ENCODE measurements around the gene HIKESHI.

Gene HIKESHI

DNA sequence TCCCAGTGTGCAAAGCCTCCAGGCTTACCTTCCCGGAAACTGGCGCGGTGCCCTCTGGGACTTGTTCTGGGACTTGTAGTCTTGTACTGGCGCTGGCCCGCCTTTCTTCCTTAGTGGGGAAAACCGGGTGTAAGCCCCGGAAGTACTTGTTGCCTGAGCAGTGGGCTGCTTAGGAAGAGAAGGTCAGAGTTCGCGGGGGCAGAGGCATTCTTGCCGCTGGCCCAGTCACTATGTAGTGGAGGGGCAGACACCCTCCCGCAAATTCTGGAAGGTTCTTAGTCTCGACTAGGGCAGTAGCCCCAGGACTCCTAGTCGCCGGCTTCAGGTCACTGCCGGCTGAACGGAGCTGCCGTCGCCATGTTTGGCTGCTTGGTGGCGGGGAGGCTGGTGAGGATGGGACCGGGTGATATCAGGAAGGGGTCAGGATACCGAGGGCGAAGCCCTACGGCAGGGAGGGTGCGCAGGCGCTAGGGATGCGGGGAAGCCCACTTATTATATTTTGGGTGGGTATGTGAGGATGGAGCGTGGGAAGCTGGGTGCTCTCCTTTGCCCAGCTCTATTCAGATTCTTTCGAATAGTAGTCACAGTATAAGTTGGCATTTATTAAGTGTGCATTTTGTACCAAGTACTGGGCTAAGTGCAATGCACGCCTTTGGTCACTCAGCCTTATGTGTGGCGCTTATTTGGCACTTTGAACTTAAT, at the start of gene HIKESHI:
TSS of gene HIKESHI (plus strand) at position 149 of the 702 bp plus-strand sequence. CDS start at position 358, 209 bp downstream.
- Histone ChIP-seq H3K4me3 (ENCODE audit: low read length in 2 of 2) (peak within 1 kb of the TSS; percentile 97 to 99), H3K9ac (ENCODE audit: low read depth in 1 of 2, low read length in 2 of 2) (peak within 1 kb of the TSS; percentile 87 to 94), H3K27me3 (ENCODE audit: control insufficient read depth in 2 of 2, insufficient read depth in 2 of 2, low read length in 2 of 2) (no peaks in the 10 kb centered on the region), H3K27ac (ENCODE audit: low read depth in 2 of 2, low read length in 2 of 2) (peak within 1 kb of the TSS; percentile 72 to 83), H3K4me1 (ENCODE audit: control insufficient read depth in 2 of 2, insufficient read depth in 2 of 2, low read length in 2 of 2) (peaks cover 5 to 6% of the 10 kb centered on the region in 2 donors), H3K36me3 (ENCODE audit: control insufficient read depth in 2 of 2, insufficient read depth in 2 of 2, low read length in 2 of 2) (no peaks in the 10 kb centered on the region), H3K9me3 (ENCODE audit: control insufficient read depth in 2 of 2, low read length in 2 of 2) (no peaks in the 10 kb centered on the region)

DNA sequence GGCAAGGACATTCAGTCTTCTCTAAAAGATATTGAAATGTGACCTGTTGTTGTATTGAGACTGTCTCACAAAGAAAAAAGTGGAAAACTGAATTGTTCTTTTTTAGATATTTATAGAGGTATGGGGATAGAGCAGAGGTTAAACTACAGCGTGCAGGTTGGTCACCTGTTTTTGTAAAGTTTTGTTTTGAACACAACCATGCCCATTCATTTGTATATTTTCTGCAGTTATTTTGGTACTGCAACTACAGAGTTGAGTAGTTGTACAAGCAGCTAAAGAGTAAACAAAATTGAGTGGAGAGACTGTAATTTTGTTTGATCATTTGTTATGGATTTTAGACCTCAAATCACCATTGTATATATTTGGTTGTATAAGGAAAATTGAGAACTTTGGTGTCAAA, 46.1 kb upstream of the HIKESHI start:
- Histone ChIP-seq H3K9me3 (ENCODE audit: control insufficient read depth in 2 of 2, low read length in 2 of 2) (no peaks in the 10 kb centered on the region), H3K4me3 (ENCODE audit: low read length in 2 of 2) (no peak overlapping the region), H3K4me1 (ENCODE audit: control insufficient read depth in 2 of 2, insufficient read depth in 2 of 2, low read length in 2 of 2) (peaks cover 0 to 3% of the 10 kb centered on the region in 2 donors), H3K27me3 (ENCODE audit: control insufficient read depth in 2 of 2, insufficient read depth in 2 of 2, low read length in 2 of 2) (no peaks in the 10 kb centered on the region), H3K27ac (ENCODE audit: low read depth in 2 of 2, low read length in 2 of 2) (no peak overlapping the region), H3K36me3 (ENCODE audit: control insufficient read depth in 2 of 2, insufficient read depth in 2 of 2, low read length in 2 of 2) (peaks cover 11% of the 10 kb centered on the region in 2 donors), H3K9ac (ENCODE audit: low read depth in 1 of 2, low read length in 2 of 2) (no peak overlapping the region)

- H3K4me1 ChIP-seq (ENCODE audit: control insufficient read depth in 2 of 2, insufficient read depth in 2 of 2, low read length in 2 of 2) = peaks cover 0 to 3% of the 10 kb centered on the region in 2 donors
- H3K27ac ChIP-seq (ENCODE audit: low read depth in 2 of 2, low read length in 2 of 2) = no peak overlapping the region
- no peaks in the 10 kb centered on the region for H3K27me3 ChIP-seq (ENCODE audit: control insufficient read depth in 2 of 2, insufficient read depth in 2 of 2, low read length in 2 of 2)
- H3K9me3 ChIP-seq (ENCODE audit: control insufficient read depth in 2 of 2, low read length in 2 of 2) = no peaks in the 10 kb centered on the region
- H3K4me3 ChIP-seq (ENCODE audit: low read length in 2 of 2) = no peak overlapping the region
- peaks cover 12 to 15% of the 10 kb centered on the region in 2 donors for H3K36me3 ChIP-seq (ENCODE audit: control insufficient read depth in 2 of 2, insufficient read depth in 2 of 2, low read length in 2 of 2)
- no peak overlapping the region for H3K9ac ChIP-seq (ENCODE audit: low read depth in 1 of 2, low read length in 2 of 2)
Measured at GRCh38 chr11:86256608-86257007, 45.4 kb upstream of the HIKESHI start.

DNA sequence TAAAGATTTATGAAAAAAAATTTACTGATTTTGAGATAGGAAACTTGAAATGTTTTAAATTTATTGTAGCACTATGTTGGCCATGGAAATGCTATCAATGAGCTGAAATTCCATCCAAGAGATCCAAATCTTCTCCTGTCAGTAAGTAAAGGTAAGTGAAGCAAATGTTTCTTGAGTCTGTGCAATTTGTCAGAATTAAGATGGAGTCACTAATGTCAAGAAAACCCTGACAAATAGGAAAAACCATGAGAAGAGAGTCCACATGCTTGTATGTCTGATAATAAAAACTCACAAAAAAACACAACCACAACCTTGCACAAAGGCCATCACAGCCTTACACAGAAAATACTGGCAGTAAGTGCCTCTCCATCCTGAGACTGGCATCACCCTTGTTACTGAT, 44.6 kb upstream of the HIKESHI start:
- no peaks in the 10 kb centered on the region for H3K9me3 ChIP-seq (ENCODE audit: control insufficient read depth in 2 of 2, low read length in 2 of 2)
- no peaks in the 10 kb centered on the region for H3K27me3 ChIP-seq (ENCODE audit: control insufficient read depth in 2 of 2, insufficient read depth in 2 of 2, low read length in 2 of 2)
- H3K9ac ChIP-seq (ENCODE audit: low read depth in 1 of 2, low read length in 2 of 2) = no peak overlapping the region
- no peak overlapping the region for H3K27ac ChIP-seq (ENCODE audit: low read depth in 2 of 2, low read length in 2 of 2)
- no peak overlapping the region for H3K4me3 ChIP-seq (ENCODE audit: low read length in 2 of 2)
- peaks cover 0 to 3% of the 10 kb centered on the region in 2 donors for H3K4me1 ChIP-seq (ENCODE audit: control insufficient read depth in 2 of 2, insufficient read depth in 2 of 2, low read length in 2 of 2)
- peaks cover 14 to 23% of the 10 kb centered on the region in 2 donors for H3K36me3 ChIP-seq (ENCODE audit: control insufficient read depth in 2 of 2, insufficient read depth in 2 of 2, low read length in 2 of 2)

GRCh38 chr11:86259730-86260129, 42.3 kb upstream of the HIKESHI start:
- no peaks in the 10 kb centered on the region for H3K27me3 ChIP-seq (ENCODE audit: control insufficient read depth in 2 of 2, insufficient read depth in 2 of 2, low read length in 2 of 2)
- no peaks in the 10 kb centered on the region for H3K4me1 ChIP-seq (ENCODE audit: control insufficient read depth in 2 of 2, insufficient read depth in 2 of 2, low read length in 2 of 2)
- no peak overlapping the region for H3K27ac ChIP-seq (ENCODE audit: low read depth in 2 of 2, low read length in 2 of 2)
- H3K9me3 ChIP-seq (ENCODE audit: control insufficient read depth in 2 of 2, low read length in 2 of 2) = no peaks in the 10 kb centered on the region
- peaks cover 20 to 21% of the 10 kb centered on the region in 2 donors for H3K36me3 ChIP-seq (ENCODE audit: control insufficient read depth in 2 of 2, insufficient read depth in 2 of 2, low read length in 2 of 2)
- no peak overlapping the region for H3K4me3 ChIP-seq (ENCODE audit: low read length in 2 of 2)
- H3K9ac ChIP-seq (ENCODE audit: low read depth in 1 of 2, low read length in 2 of 2) = no peak overlapping the region

- Histone ChIP-seq H3K9me3 (ENCODE audit: control insufficient read depth in 2 of 2, low read length in 2 of 2) (no peaks in the 10 kb centered on the region), H3K36me3 (ENCODE audit: control insufficient read depth in 2 of 2, insufficient read depth in 2 of 2, low read length in 2 of 2) (peaks cover 24 to 28% of the 10 kb centered on the region in 2 donors), H3K9ac (ENCODE audit: low read depth in 1 of 2, low read length in 2 of 2) (no peak overlapping the region), H3K27me3 (ENCODE audit: control insufficient read depth in 2 of 2, insufficient read depth in 2 of 2, low read length in 2 of 2) (no peaks in the 10 kb centered on the region), H3K4me1 (ENCODE audit: control insufficient read depth in 2 of 2, insufficient read depth in 2 of 2, low read length in 2 of 2) (no peaks in the 10 kb centered on the region), H3K4me3 (ENCODE audit: low read length in 2 of 2) (no peak overlapping the region), H3K27ac (ENCODE audit: low read depth in 2 of 2, low read length in 2 of 2) (no peak overlapping the region)
Measured at GRCh38 chr11:86261328-86261727, 40.7 kb upstream of the HIKESHI start.

GRCh38 chr11:86262387-86262786, 39.7 kb upstream of the HIKESHI start:
- peaks cover 20 to 26% of the 10 kb centered on the region in 2 donors for H3K36me3 ChIP-seq (ENCODE audit: control insufficient read depth in 2 of 2, insufficient read depth in 2 of 2, low read length in 2 of 2)
- H3K9ac ChIP-seq (ENCODE audit: low read depth in 1 of 2, low read length in 2 of 2) = no peak overlapping the region
- no peak overlapping the region for H3K4me3 ChIP-seq (ENCODE audit: low read length in 2 of 2)
- no peaks in the 10 kb centered on the region for H3K9me3 ChIP-seq (ENCODE audit: control insufficient read depth in 2 of 2, low read length in 2 of 2)
- no peaks in the 10 kb centered on the region for H3K4me1 ChIP-seq (ENCODE audit: control insufficient read depth in 2 of 2, insufficient read depth in 2 of 2, low read length in 2 of 2)
- no peak overlapping the region for H3K27ac ChIP-seq (ENCODE audit: low read depth in 2 of 2, low read length in 2 of 2)
- no peaks in the 10 kb centered on the region for H3K27me3 ChIP-seq (ENCODE audit: control insufficient read depth in 2 of 2, insufficient read depth in 2 of 2, low read length in 2 of 2)

GRCh38 chr11:86264649-86265048, 37.4 kb upstream of the HIKESHI start:
- no peaks in the 10 kb centered on the region for H3K27me3 ChIP-seq (ENCODE audit: control insufficient read depth in 2 of 2, insufficient read depth in 2 of 2, low read length in 2 of 2)
- H3K4me1 ChIP-seq (ENCODE audit: control insufficient read depth in 2 of 2, insufficient read depth in 2 of 2, low read length in 2 of 2) = no peaks in the 10 kb centered on the region
- H3K27ac ChIP-seq (ENCODE audit: low read depth in 2 of 2, low read length in 2 of 2) = no peak overlapping the region
- H3K36me3 ChIP-seq (ENCODE audit: control insufficient read depth in 2 of 2, insufficient read depth in 2 of 2, low read length in 2 of 2) = peaks cover 21 to 25% of the 10 kb centered on the region in 2 donors
- H3K9ac ChIP-seq (ENCODE audit: low read depth in 1 of 2, low read length in 2 of 2) = no peak overlapping the region
- H3K9me3 ChIP-seq (ENCODE audit: control insufficient read depth in 2 of 2, low read length in 2 of 2) = no peaks in the 10 kb centered on the region
- H3K4me3 ChIP-seq (ENCODE audit: low read length in 2 of 2) = no peak overlapping the region

DNA sequence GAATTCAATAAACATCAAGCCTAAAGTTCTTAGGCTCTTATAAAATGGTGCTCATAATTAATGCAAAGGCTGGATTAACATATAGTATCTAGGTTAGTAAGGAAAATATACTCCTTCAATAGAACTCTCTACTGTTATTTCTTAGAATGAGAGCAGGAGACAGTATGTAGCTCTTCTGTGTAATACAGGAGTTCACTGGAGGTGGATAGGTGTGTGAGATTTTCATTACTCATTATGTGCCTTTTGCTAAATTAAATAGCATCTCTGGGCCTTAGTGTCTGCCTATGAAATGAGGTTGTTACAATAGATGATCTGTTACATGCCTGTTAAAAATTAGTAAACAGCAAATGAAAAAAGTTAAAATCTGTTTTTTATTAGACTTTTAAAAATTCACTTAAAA, 36.8 kb upstream of the HIKESHI start:
- Histone ChIP-seq H3K27ac (ENCODE audit: low read depth in 2 of 2, low read length in 2 of 2) (no peak overlapping the region), H3K4me3 (ENCODE audit: low read length in 2 of 2) (no peak overlapping the region), H3K9me3 (ENCODE audit: control insufficient read depth in 2 of 2, low read length in 2 of 2) (no peaks in the 10 kb centered on the region), H3K27me3 (ENCODE audit: control insufficient read depth in 2 of 2, insufficient read depth in 2 of 2, low read length in 2 of 2) (no peaks in the 10 kb centered on the region), H3K36me3 (ENCODE audit: control insufficient read depth in 2 of 2, insufficient read depth in 2 of 2, low read length in 2 of 2) (peaks cover 22 to 27% of the 10 kb centered on the region in 2 donors), H3K9ac (ENCODE audit: low read depth in 1 of 2, low read length in 2 of 2) (no peak overlapping the region), H3K4me1 (ENCODE audit: control insufficient read depth in 2 of 2, insufficient read depth in 2 of 2, low read length in 2 of 2) (no peaks in the 10 kb centered on the region)

DNA sequence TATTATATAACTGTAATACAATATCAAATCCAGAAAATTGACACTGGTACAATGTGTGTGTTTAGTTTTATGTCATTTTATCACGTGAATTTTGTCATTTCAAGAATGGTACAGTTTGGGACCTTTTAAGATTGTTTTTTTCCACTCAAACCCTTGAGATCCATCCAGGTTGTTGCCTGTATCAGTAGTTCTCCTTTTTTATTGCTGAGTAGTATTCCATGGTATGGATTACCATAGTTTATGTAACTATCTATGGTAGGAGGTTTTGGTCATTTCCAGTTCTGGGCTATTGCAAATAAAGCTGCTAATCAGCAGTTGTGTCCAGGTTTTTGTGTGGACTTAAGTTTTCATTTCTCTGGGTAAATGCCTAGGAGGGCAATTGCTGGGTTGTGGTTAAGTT, 32.4 kb upstream of the HIKESHI start:
- H3K4me3 ChIP-seq (ENCODE audit: low read length in 2 of 2) = no peak overlapping the region
- no peak overlapping the region for H3K9ac ChIP-seq (ENCODE audit: low read depth in 1 of 2, low read length in 2 of 2)
- H3K4me1 ChIP-seq (ENCODE audit: control insufficient read depth in 2 of 2, insufficient read depth in 2 of 2, low read length in 2 of 2) = no peaks in the 10 kb centered on the region
- no peaks in the 10 kb centered on the region for H3K9me3 ChIP-seq (ENCODE audit: control insufficient read depth in 2 of 2, low read length in 2 of 2)
- H3K36me3 ChIP-seq (ENCODE audit: control insufficient read depth in 2 of 2, insufficient read depth in 2 of 2, low read length in 2 of 2) = peaks cover 17 to 22% of the 10 kb centered on the region in 2 donors
- H3K27ac ChIP-seq (ENCODE audit: low read depth in 2 of 2, low read length in 2 of 2) = no peak overlapping the region
- no peaks in the 10 kb centered on the region for H3K27me3 ChIP-seq (ENCODE audit: control insufficient read depth in 2 of 2, insufficient read depth in 2 of 2, low read length in 2 of 2)
